Hepatocyte (in vitro differentiated cells): ENCODE data around the gene MS4A6E. TPM values are rescaled to one million over a fixed set of nuclear protein-coding genes. Genes with fewer than 3 reads are reported as not detected.
A peak's percentile ranks its signal among the peaks of the same experiment; 100 is the strongest.

Source experiments
- DNase-seq: peaks from one replicate; pipeline ENCODE4 v3.0.0-alpha.2; 2016; ENCODE audit warnings: low spot score
- H2AFZ ChIP-seq: fragments of 200-600 bp; sonication (generic); 2 replicates; pipeline ENCODE4 v1.6.0; 2016; ENCODE audit warnings: antibody characterized with exemption, mild to moderate bottlenecking
- H3K27ac ChIP-seq: fragments of 200-600 bp; sonication (generic); 2 replicates; pipeline ENCODE4 v1.5.1; 2016; ENCODE audit warnings: mild to moderate bottlenecking
- H3K27me3 ChIP-seq: fragments of 200-600 bp; sonication (generic); 2 replicates; pipeline ENCODE4 v1.6.1; 2016
- H3K36me3 ChIP-seq: fragments of 200-600 bp; sonication (generic); replicated peaks from 2 replicates; pipeline ENCODE4 v1.5.1; 2016; ENCODE audit warnings: low read depth; ENCODE audit not compliant: insufficient read depth
- H3K4me1 ChIP-seq: fragments of 200-600 bp; sonication (generic); 2 replicates; pipeline ENCODE4 v1.5.1; 2016; ENCODE audit warnings: mild to moderate bottlenecking, moderate library complexity; ENCODE audit not compliant: insufficient read depth
- H3K4me2 ChIP-seq: fragments of 200-600 bp; sonication (generic); 2 replicates; pipeline ENCODE4 v1.6.0; 2016
- H3K4me3 ChIP-seq: fragments of 200-600 bp; sonication (generic); 2 replicates; pipeline ENCODE4 v1.5.1; 2016; ENCODE audit warnings: mild to moderate bottlenecking
- H3K79me2 ChIP-seq: fragments of 200-600 bp; sonication (generic); 2 replicates; pipeline ENCODE4 v1.6.0; 2017; ENCODE audit warnings: mild to moderate bottlenecking
- H3K9me2 ChIP-seq: fragments of 200-600 bp; sonication (generic); replicated peaks from 2 replicates; pipeline ENCODE4 v1.6.0; 2017; ENCODE audit warnings: mild to moderate bottlenecking; ENCODE audit not compliant: insufficient read depth
- H3K9me3 ChIP-seq: fragments of 200-600 bp; sonication (generic); 2 replicates; pipeline ENCODE4 v1.5.1; 2016; ENCODE audit warnings: low read depth, mild to moderate bottlenecking
- H4K20me1 ChIP-seq: fragments of 200-600 bp; sonication (generic); 2 replicates; pipeline ENCODE4 v1.6.0; 2016; ENCODE audit warnings: mild to moderate bottlenecking; ENCODE audit not compliant: insufficient read depth, poor library complexity, severe bottlenecking
- CTCF ChIP-seq: fragments of 200-600 bp; sonication (generic); IDR thresholded peaks from 2 replicates; pipeline ENCODE4 v1.5.1; 2016; ENCODE audit warnings: antibody characterized with exemption, mild to moderate bottlenecking; ENCODE audit not compliant: poor library complexity
- EZH2 ChIP-seq: fragments of 200-600 bp; sonication (generic); IDR thresholded peaks from 2 replicates; pipeline ENCODE4 v1.6.1; 2016; ENCODE audit warnings: antibody characterized with exemption, mild to moderate bottlenecking, borderline replicate concordance
- EZH2phosphoT487 ChIP-seq: fragments of 200-600 bp; sonication (generic); IDR thresholded peaks from one replicate; pipeline ENCODE4 v1.6.1; 2018; ENCODE audit warnings: antibody characterized with exemption, mild to moderate bottlenecking, low read depth, moderate library complexity; ENCODE audit not compliant: unreplicated experiment, severe bottlenecking
- WGBS: methylation state at CpG from one replicate; pipeline ENCODE4 v1.1.6; 2016; ENCODE audit warnings: low lambda C conversion rate; ENCODE audit errors: missing lambda C conversion rate; 5-methylcytosine and 5-hydroxymethylcytosine counted together
- polyA plus RNA-seq: library from polyadenylated mRNA; unstranded; fragments of >200 nt; fragmentation: Nextera tagmentation; extraction: Ambion mirVana; gene quantifications from 2 replicates; pipeline ENCODE4 v1.2.1, GENCODE V29; 2016
- total RNA-seq: library from RNA; depleted of rRNA; stranded (reverse); fragments of >200 nt; gene quantifications from 2 replicates; pipeline ENCODE4 v1.2.3, GENCODE V29; 2014

MS4A6E gene
- total and polyA plus RNA-seq, 2 experiments from 2014 or later: not detected

GRCh38 chr11:60375316-60375715, 48.3 kb downstream of the MS4A6E start:
- Histone ChIP-seq H2AFZ (no peak overlapping the region), H3K27ac (no peak overlapping the region), H3K4me1 (no peaks in the 10 kb centered on the region), H3K4me3 (no peak overlapping the region), H3K9me3 (no peaks in the 10 kb centered on the region), H3K27me3 (no peaks in the 10 kb centered on the region), H3K36me3 (no peaks in the 10 kb centered on the region), H3K4me2 (no peak overlapping the region), H3K79me2 (no peaks in the 10 kb centered on the region), H3K9me2 (no peaks in the 10 kb centered on the region), H4K20me1 (no peaks in the 10 kb centered on the region)
- WGBS: 94% methylated on average over 3 of the region's 3 CpGs
- no peak for TF ChIP-seq CTCF
- no peak for TF ChIP-seq EZH2phosphoT487
- no peak for TF ChIP-seq EZH2
- no peak for DNase-seq

- H3K4me3 ChIP-seq: no peak overlapping the region
- H3K4me1 ChIP-seq: no peaks in the 10 kb centered on the region
- H4K20me1 ChIP-seq: no peaks in the 10 kb centered on the region
- peak; percentile 8 for DNase-seq
- no peaks in the 10 kb centered on the region for H3K9me3 ChIP-seq
- no peak overlapping the region for H3K4me2 ChIP-seq
- no peak overlapping the region for H2AFZ ChIP-seq
- H3K27me3 ChIP-seq: no peaks in the 10 kb centered on the region
- TF ChIP-seq CTCF (no peak), EZH2 (no peak), EZH2phosphoT487 (no peak)
- H3K9me2 ChIP-seq: no peaks in the 10 kb centered on the region
- WGBS: 55% methylated on average over 3 of the region's 3 CpGs
- no peaks in the 10 kb centered on the region for H3K36me3 ChIP-seq
- H3K79me2 ChIP-seq: no peaks in the 10 kb centered on the region
- H3K27ac ChIP-seq: peak overlapping the region; percentile 15
These were observed 49.5 kb downstream of the MS4A6E start for GRCh38 chr11:60376601-60377000.

GRCh38 chr11:60377401-60378136, 50.5 kb downstream of the MS4A6E start:
- Histone ChIP-seq H3K4me3 (no peak overlapping the region), H3K9me3 (no peaks in the 10 kb centered on the region), H3K79me2 (no peaks in the 10 kb centered on the region), H3K9me2 (no peaks in the 10 kb centered on the region), H3K4me2 (no peak overlapping the region), H2AFZ (no peak overlapping the region), H3K27ac (no peak overlapping the region), H3K36me3 (no peaks in the 10 kb centered on the region), H3K4me1 (no peaks in the 10 kb centered on the region), H3K27me3 (no peaks in the 10 kb centered on the region), H4K20me1 (no peaks in the 10 kb centered on the region)
- no peak for DNase-seq
- no peak for TF ChIP-seq CTCF
- no peak for TF ChIP-seq EZH2
- no peak for TF ChIP-seq EZH2phosphoT487
- WGBS: 74% methylated on average over 2 of the region's 2 CpGs

- no peak for TF ChIP-seq CTCF
- TF ChIP-seq EZH2: no peak
- no peak for TF ChIP-seq EZH2phosphoT487
- Histone ChIP-seq H3K4me2 (no peak within 1 kb of the TSS), H3K27me3 (no peaks in the 10 kb centered on the region), H3K4me1 (no peaks in the 10 kb centered on the region), H3K4me3 (no peak within 1 kb of the TSS), H3K36me3 (no peaks in the 10 kb centered on the region), H4K20me1 (no peaks in the 10 kb centered on the region), H2AFZ (no peak within 1 kb of the TSS), H3K9me3 (no peaks in the 10 kb centered on the region), H3K9me2 (no peaks in the 10 kb centered on the region), H3K79me2 (no peaks in the 10 kb centered on the region), H3K27ac (no peak within 1 kb of the TSS)
- no peak for DNase-seq
- 76% methylated on average over 3 of the region's 3 CpGs for WGBS
These were observed 51.3 kb downstream of the MS4A6E start, which contains the start of gene MS4A7 for GRCh38 chr11:60378354-60378753. MS4A7 (plus strand) TSS chr11:60378532; CDS start chr11:60383142, 4,610 bp downstream.
